Fibroblast of mammary gland (primary cell): ENCODE data around the gene SIVA1.

Experiments
- DNase-seq: peaks from one replicate; pipeline ENCODE4 v3.0.0-alpha.2; 2010; ENCODE audit warnings: low read depth
- H3K4me3 ChIP-seq: 2 replicates; pipeline ENCODE4 v1.5.1; 2011; ENCODE audit warnings: low read depth, mild to moderate bottlenecking, low read length, moderate library complexity; ENCODE audit not compliant: control insufficient read depth
- CTCF ChIP-seq: conservative IDR thresholded peaks from 2 replicates; pipeline ENCODE4 v1.5.1; 2011; ENCODE audit warnings: low read depth, low read length, inconsistent platforms; ENCODE audit not compliant: control insufficient read depth, insufficient read depth

Gene SIVA1

DNA sequence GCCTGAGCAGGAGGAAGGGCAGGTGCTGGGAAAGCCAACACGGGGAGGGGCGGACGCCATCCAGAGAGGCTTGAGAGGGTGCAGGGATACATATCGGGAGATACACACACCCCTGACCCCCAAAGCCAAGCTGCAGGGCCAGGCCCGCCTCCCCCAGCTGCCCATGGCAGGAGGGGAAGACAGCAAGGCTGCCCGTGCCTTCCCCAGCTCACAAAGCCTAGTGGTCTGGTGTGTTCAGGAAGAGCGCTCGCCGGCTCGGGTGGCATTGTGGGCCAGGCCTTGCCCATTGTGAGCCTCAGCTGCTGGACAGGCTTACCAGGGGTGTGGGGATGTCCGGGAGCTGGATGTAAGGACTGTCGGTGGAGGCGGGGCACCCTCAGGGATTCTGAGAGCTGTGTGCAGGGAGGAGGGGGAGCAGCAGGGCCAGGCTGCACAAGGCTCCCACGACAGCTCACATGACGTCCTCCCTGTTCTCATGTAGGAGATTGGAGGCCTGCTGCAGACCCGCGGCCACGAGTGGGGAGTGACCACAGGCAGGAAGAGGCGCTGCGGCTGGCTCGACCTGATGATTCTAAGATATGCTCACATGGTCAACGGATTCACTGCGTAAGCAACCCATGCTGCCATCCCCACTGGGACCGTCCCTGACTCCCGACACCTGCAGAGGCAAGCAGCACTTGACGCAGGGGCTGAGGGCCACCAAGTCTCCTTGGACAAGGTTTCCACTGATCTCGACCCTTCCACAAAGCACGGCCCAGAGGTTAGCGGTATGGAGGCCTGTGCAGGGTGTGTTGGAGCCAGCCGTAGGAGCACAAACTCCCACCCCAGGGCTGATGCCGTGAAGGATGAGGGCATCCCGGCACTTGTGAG lies 10.1 kb upstream of the SIVA1 start:
- DNase-seq, result no peak
- TF ChIP-seq CTCF, result no peak
- H3K4me3 ChIP-seq, result no peak overlapping the region

- DNase-seq, result peak; percentile 23
- no peak overlapping the region for H3K4me3 ChIP-seq
- no peak for TF ChIP-seq CTCF
Observed at GRCh38 chr14:104743461-104744380, 9.2 kb upstream of the SIVA1 start.

DNA sequence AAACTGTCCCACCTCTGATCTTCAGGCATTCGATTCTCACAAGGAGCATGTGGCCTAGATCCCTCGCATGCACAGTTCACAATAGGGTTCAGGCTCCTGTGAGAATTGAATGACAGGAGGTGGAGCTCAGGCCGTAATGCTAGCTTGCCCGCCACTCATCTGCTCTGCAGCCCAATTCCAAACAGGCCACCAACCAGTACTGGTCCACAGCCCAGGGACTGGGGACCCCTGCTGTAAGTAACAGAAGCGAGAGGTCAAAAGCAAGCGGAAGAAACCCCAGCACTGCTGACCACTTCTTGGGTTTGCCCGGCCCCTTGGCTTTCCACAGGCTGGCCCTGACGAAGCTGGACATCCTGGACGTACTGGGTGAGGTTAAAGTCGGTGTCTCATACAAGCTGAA lies 8.5 kb upstream of the SIVA1 start:
- TF ChIP-seq CTCF, result no peak
- no peak for DNase-seq
- H3K4me3 ChIP-seq, result no peak overlapping the region

DNA sequence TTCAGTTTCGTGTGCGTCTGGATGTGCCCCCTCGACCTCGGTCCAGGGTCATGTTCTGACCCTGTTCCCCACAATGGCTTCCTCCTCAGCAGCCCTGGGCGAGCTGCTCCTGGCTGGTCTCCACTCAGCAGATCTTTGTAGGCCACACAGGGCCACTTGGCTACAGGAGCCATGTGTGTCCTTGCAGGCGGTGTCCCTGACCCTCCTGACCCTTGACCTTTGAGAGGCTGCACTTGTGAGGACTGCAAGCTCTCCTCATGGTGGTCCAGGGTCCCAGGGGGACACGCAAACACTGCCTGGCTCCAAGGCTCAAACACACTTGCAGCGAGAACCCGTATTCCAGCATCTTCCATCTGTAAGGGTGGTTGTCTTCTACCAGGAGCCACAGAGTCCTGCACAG lies 7.5 kb upstream of the SIVA1 start:
- no peak for TF ChIP-seq CTCF
- no peak for DNase-seq
- H3K4me3 ChIP-seq, result no peak overlapping the region

- no peak for TF ChIP-seq CTCF
- H3K4me3 ChIP-seq, result no peak overlapping the region
- DNase-seq, result no peak
Observed at GRCh38 chr14:104746071-104746545, 6.8 kb upstream of the SIVA1 start.

GRCh38 chr14:104746934-104747481 lies 5.9 kb upstream of the SIVA1 start:
- H3K4me3 ChIP-seq, result no peak overlapping the region
- DNase-seq, result no peak
- TF ChIP-seq CTCF, result no peak
